ENCODE data around the gene MRPL28. TPM values are rescaled to one million over a fixed set of nuclear protein-coding genes. Genes with fewer than 3 reads are reported as not detected.
"Not testable (repeated sequence)": the region's sequence is repeated elsewhere in the genome, so short reads cannot be mapped to it uniquely, and the experiment has no call there.

The MRPL28 gene
- total RNA-seq, 1 donor from 2014 or later = 77.2 TPM

- DNase-seq (no peak), ATAC-seq (no peak)
- intact Hi-C loops (cut with micrococcal nuclease) = no loop called here
Measured at GRCh38 chr16:349211-349610, 21.1 kb downstream of the MRPL28 start.

DNA sequence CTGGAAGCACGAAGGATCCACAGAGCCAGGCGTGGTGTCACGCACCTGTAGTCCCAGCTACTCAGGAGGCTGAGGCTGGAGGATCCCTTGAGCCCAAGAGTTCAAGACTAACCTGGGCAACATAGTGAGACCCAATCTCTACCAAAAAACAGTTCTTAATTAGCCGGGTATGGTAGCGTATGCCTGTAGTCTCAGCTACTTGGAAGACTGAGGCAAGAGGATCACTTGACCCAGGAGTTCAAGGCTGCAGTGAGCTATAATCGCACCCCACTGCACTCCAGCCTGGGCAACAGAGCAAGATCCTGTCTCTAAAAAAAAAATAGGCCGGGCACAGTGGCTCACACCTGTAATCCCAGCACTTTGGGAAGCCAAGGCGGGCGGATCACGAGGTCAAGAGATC, 21.8 kb downstream of the MRPL28 start:
- ATAC-seq; intact Hi-C loops (cut with micrococcal nuclease): not testable (repeated sequence)

DNA sequence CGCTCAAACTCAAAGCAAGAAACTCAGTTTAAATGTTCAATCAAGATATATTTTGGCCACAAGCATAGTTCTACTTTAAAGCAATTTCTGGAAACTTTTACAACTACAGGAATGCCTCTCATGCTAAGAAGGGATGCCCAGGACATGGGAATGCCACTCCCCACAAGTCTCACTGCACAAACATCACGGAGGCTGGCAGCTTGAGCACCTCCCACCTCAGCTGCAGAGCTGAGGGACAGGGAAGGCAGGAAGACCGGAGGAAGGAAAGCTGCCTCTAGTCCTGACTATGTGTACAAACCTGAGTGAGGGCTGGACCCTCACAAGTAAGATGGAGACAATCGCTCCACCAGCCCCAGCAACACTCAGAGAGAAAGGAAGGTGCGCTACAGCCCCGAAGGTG, 23.1 kb downstream of the MRPL28 start:
- ATAC-seq = no peak
- no peak for DNase-seq
- intact Hi-C loops (cut with micrococcal nuclease) = no loop called here

More for the DNA sequence above, 21.8 kb downstream of the MRPL28 start:
- DNase-seq = not testable (repeated sequence)

GRCh38 chr16:346587-346986, 23.8 kb downstream of the MRPL28 start:
- DNase-seq (no peak), ATAC-seq (peak; percentile 35)
- intact Hi-C loops (cut with micrococcal nuclease) = no loop called here

- DNase-seq (no peak), ATAC-seq (no peak)
- intact Hi-C loops (cut with micrococcal nuclease) = no loop called here
Measured at GRCh38 chr16:345772-346171, 24.6 kb downstream of the MRPL28 start.

DNA sequence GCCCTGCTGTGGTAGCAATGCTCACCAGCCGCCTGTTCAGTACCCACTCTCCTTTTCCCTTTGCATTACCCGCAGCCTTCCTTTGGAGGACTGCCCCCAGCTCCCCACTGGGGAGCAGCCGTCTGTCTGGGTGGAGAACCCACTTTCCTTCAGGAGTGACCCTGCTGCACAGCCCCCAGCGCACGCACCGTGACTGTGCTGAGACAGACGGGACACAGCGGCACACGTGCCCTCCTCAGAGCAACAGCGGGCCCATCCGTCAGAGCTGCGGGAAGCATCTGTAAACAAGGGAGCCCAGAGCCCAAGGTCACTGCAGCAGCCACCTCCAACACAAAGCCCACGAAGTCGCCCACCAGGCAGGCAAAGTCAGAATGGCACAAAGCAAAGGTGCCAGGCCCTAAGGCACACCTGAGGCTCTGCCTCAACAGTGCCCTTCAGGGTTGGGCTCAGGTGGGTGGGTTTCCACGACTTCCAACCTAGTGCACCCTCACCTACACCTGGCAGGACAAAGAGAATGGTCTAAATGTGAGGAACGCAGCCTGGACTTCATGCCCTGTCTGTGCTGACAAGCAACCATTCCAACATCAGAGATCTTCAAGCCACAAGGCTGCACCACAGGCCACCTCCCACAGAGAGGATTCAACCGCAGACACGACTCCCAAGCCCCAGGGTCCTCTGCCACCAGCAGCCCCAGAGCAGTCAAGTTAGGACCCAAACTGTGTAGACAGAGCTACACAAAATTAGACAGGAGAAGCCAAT, 27.7 kb downstream of the MRPL28 start:
- intact Hi-C loops (cut with micrococcal nuclease) = no loop called here
- DNase-seq = no peak
- ATAC-seq = no peak

- DNase-seq; ATAC-seq; intact Hi-C loops (cut with micrococcal nuclease): not testable (repeated sequence)
Measured at GRCh38 chr16:341974-342336, 28.4 kb downstream of the MRPL28 start.

DNA sequence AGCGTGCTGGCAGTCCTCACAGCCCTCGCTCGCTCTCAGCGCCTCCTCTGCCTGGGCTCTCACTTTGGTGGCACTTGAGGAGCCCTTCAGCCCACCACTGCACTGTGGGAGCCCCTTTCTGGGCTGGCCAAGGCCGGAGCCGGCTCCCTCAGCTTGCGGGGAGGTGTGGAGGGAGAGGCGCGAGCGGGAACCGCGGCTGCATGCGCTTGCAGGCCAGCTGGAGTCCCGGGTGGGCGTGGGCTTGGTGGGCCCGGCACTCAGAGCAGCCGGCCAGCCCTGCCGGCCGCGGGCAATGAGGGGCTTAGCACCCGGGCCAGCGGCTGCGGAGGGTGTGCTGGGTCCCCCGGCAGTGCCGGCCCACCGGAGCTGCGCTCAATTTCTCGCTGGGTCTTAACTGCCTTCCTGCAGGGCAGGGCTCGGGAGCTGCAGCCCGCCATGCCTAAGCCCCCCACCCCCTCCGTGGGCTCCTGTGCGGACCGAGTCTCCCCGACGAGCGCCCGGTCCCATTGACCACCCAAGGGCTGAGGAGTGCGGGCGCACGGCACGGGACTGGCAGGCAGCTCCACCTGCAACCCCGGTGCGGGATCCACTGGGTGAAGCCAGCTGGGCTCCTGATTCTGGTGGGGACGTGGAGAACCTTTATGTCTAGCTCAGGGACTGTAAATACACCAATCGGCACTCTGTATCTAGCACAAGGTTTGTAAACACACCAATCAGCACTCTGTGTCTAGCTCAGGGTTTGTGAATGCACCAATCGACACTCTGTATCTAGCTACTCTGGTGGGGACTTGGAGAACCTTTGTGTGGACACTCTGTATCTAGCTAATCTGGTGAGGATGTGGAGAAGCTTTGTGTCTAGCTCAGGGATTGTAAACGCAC, 29.0 kb downstream of the MRPL28 start:
- ATAC-seq; DNase-seq; intact Hi-C loops (cut with micrococcal nuclease): not testable (repeated sequence)

DNA sequence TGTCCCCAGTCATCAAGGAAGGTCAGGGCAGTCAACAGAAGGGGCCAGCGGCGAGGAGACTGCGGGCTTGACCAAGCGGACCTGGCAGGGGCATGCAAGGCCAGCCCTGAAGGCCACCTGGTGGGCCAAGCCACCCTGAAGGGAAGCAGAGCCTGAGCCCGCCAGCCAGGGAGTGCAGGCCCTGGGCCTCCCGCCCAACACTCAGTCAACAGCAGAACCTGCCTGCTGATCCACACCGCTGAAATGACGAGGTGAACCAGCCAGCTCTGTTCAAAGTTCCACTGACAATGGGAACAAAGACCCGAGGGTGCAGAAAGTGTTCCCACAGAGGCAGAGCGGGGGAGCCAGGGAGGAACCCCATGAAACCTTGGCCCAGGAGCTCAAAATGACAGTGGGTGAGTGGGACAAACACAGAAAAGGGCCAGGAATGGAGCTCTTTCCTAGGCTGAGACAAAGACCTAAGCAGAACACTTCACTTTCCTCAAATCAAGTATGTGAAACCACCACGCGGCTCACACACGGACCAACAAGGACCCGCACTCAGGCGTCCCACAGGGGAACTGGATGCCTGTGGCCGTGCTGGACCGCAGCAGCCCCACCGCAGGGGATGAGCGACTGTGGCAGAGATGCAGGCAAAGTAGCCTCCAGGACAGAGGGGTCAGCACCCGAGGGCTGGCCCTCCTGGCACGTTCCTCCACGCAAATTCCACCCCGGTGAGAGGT, 29.8 kb downstream of the MRPL28 start:
- DNase-seq (no peak), ATAC-seq (no peak)
- intact Hi-C loops (cut with micrococcal nuclease) = no loop called here

GRCh38 chr16:339680-340079, 30.7 kb downstream of the MRPL28 start:
- DNase-seq (no peak), ATAC-seq (no peak)
- intact Hi-C loops (cut with micrococcal nuclease) = no loop called here

- intact Hi-C loops (cut with micrococcal nuclease) = no loop called here
- no peak for DNase-seq
- ATAC-seq = no peak
Measured at GRCh38 chr16:337975-338575, 32.3 kb downstream of the MRPL28 start.

- DNase-seq = no peak
- intact Hi-C loops (cut with micrococcal nuclease) = no loop called here
Measured at GRCh38 chr16:337437-337836, 32.9 kb downstream of the MRPL28 start.

DNA sequence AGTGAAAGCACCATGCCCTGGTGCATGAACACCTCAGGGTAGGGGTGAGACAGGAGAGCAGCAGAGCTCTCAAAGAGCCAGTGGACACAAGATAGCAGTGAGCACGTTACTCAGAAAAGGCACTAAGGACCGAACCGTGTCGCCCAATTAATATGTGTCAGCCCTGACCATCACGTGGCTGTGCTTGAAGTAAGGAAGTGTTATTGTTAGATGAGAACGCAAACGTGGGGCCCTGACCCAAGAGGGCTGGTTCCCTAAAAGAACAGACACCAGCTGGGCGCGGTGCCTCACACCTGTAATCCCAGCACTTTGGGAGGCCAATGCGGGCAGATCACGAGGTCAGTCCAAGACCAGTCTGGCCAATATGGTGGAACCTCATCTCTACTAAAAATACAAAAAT, 34.1 kb downstream of the MRPL28 start:
- ATAC-seq = no peak
- intact Hi-C loops (cut with micrococcal nuclease) = no loop called here
- DNase-seq = no peak

More at GRCh38 chr16:337437-337836, 32.9 kb downstream of the MRPL28 start:
- ATAC-seq = no peak

- DNase-seq; intact Hi-C loops (cut with micrococcal nuclease); ATAC-seq: not testable (repeated sequence)
Measured at GRCh38 chr16:334861-335632, 35.3 kb downstream of the MRPL28 start.

- intact Hi-C loops (cut with micrococcal nuclease); DNase-seq; ATAC-seq: not testable (repeated sequence)
Measured at GRCh38 chr16:334164-334832, 36.0 kb downstream of the MRPL28 start.

- ATAC-seq (no peak), DNase-seq (no peak)
- intact Hi-C loops (cut with micrococcal nuclease) = no loop called here
Measured at GRCh38 chr16:333406-334094, 36.8 kb downstream of the MRPL28 start.

GRCh38 chr16:331181-331814, 39.0 kb downstream of the MRPL28 start:
- DNase-seq; ATAC-seq; intact Hi-C loops (cut with micrococcal nuclease): not testable (repeated sequence)

Measured in left ventricle myocardium superior (tissue), 1 donor.